Measurements from ENCODE around the gene GRK2.

GRCh38 chr11:67292671-67293070, 26.4 kb downstream of the GRK2 start:
- TF ChIP-seq, protein P1, sequence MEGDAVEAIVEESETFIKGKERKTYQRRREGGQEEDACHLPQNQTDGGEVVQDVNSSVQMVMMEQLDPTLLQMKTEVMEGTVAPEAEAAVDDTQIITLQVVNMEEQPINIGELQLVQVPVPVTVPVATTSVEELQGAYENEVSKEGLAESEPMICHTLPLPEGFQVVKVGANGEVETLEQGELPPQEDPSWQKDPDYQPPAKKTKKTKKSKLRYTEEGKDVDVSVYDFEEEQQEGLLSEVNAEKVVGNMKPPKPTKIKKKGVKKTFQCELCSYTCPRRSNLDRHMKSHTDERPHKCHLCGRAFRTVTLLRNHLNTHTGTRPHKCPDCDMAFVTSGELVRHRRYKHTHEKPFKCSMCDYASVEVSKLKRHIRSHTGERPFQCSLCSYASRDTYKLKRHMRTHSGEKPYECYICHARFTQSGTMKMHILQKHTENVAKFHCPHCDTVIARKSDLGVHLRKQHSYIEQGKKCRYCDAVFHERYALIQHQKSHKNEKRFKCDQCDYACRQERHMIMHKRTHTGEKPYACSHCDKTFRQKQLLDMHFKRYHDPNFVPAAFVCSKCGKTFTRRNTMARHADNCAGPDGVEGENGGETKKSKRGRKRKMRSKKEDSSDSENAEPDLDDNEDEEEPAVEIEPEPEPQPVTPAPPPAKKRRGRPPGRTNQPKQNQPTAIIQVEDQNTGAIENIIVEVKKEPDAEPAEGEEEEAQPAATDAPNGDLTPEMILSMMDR (conservative IDR thresholded peaks at IDR 0.05; ENCODE audit: low read depth, low read length): no peak
- no peak for TF ChIP-seq EZH2 (IDR thresholded peaks at IDR 0.05; ENCODE audit: borderline replicate concordance, low read depth, low read length, poor library complexity, severe bottlenecking)

Measured in A673 (cell line).